ENCODE data around the gene SLN.

The SLN gene

GRCh38 chr11:107661656-107662055 lies 50.2 kb downstream of the SLN start:
- H3K4me1 Mint-ChIP-seq, result no peaks in the 10 kb centered on the region
- H3K4me3 Mint-ChIP-seq, result no peak overlapping the region
- no peaks in the 10 kb centered on the region for H3K36me3 Mint-ChIP-seq
- H3K27ac Mint-ChIP-seq, result no peak overlapping the region
- peaks cover 3% of the 10 kb centered on the region for H3K27me3 Mint-ChIP-seq
- H3K9me3 Mint-ChIP-seq, result no peaks in the 10 kb centered on the region
- DNase-seq (ENCODE audit: low spot score in 2 of 2) (no peak), ATAC-seq (ENCODE audit: low read depth) (no peak)

- Mint-ChIP-seq H3K27me3 (peaks cover 3% of the 10 kb centered on the region), H3K36me3 (no peaks in the 10 kb centered on the region), H3K4me1 (no peaks in the 10 kb centered on the region), H3K4me3 (no peak overlapping the region), H3K9me3 (no peaks in the 10 kb centered on the region), H3K27ac (no peak overlapping the region)
- ATAC-seq (ENCODE audit: low read depth), result no peak
- DNase-seq (ENCODE audit: low spot score in 2 of 2), result no peak
Measured at GRCh38 chr11:107660066-107660465, 51.8 kb downstream of the SLN start.

- H3K9me3 Mint-ChIP-seq, result no peaks in the 10 kb centered on the region
- no peak overlapping the region for H3K27ac Mint-ChIP-seq
- H3K4me3 Mint-ChIP-seq, result no peak overlapping the region
- DNase-seq (ENCODE audit: low spot score in 2 of 2) (no peak), ATAC-seq (ENCODE audit: low read depth) (no peak)
- no peaks in the 10 kb centered on the region for H3K36me3 Mint-ChIP-seq
- no peaks in the 10 kb centered on the region for H3K27me3 Mint-ChIP-seq
- no peaks in the 10 kb centered on the region for H3K4me1 Mint-ChIP-seq
Measured at GRCh38 chr11:107659310-107659709, 52.5 kb downstream of the SLN start.

All from memory B cell (primary cell).